Suprapubic skin (tissue), 4 donors: ENCODE measurements around the gene ZG16. TPM values are rescaled to one million over a fixed set of nuclear protein-coding genes. Genes with fewer than 3 reads are reported as not detected.
"Not testable (repeated sequence)": the region's sequence is repeated elsewhere in the genome, so short reads cannot be mapped to it uniquely, and the experiment has no call there.

Source experiments
- DNase-seq, 2 donors: peaks; one replicate each; pipeline ENCODE4 v3.0.0-alpha.2; 2019; ENCODE audit warnings: low spot score in 2 of 2
- H3K27ac ChIP-seq: fragments of 200-600 bp; sonication (generic); one replicate; pipeline ENCODE4 v1.5.1; 2019
- H3K27me3 ChIP-seq: fragments of 200-600 bp; sonication (generic); one replicate; pipeline ENCODE4 v1.5.1; 2019
- H3K36me3 ChIP-seq: fragments of 200-600 bp; sonication (generic); one replicate; pipeline ENCODE4 v1.5.1; 2019
- H3K4me1 ChIP-seq: fragments of 200-600 bp; sonication (generic); one replicate; pipeline ENCODE4 v1.5.1; 2019
- H3K4me3 ChIP-seq: fragments of 200-600 bp; sonication (generic); one replicate; pipeline ENCODE4 v1.5.1; 2019; ENCODE audit warnings: mild to moderate bottlenecking
- H3K9me3 ChIP-seq: fragments of 200-600 bp; sonication (generic); one replicate; pipeline ENCODE4 v1.5.1; 2019
- CTCF ChIP-seq, 2 donors: fragments of 200-600 bp in 1 of 2; fragments of 450-650 bp in 1 of 2; sonication (generic) in 1 of 2; IDR thresholded peaks; one replicate each; pipeline ENCODE4 v1.5.1; 2016 to 2019; ENCODE audit warnings: antibody characterized with exemption in 2 of 2, mild to moderate bottlenecking in 1 of 2, moderate library complexity in 1 of 2
- EP300 ChIP-seq: sonication (generic); formaldehyde crosslinking; IDR thresholded peaks from one replicate; pipeline ENCODE4 v1.6.1; 2017; ENCODE audit warnings: antibody characterized with exemption
- POLR2A ChIP-seq, 2 donors: fragments of 450-650 bp; IDR thresholded peaks; one replicate each; pipeline ENCODE4 v1.6.1; 2017; ENCODE audit warnings: antibody characterized with exemption in 2 of 2, mild to moderate bottlenecking in 2 of 2, moderate library complexity in 2 of 2
- POLR2AphosphoS5 ChIP-seq, 3 donors: sonication (generic); formaldehyde crosslinking; IDR thresholded peaks; one replicate each; pipeline ENCODE4 v1.6.1; 2017; ENCODE audit warnings: antibody characterized with exemption in 3 of 3
- WGBS: methylation state at CpG from one replicate; pipeline ENCODE4 v1.1.5; 2018; 5-methylcytosine and 5-hydroxymethylcytosine counted together
- total RNA-seq, 4 donors: library from RNA; depleted of rRNA; stranded (reverse); fragments of >200 nt; gene quantifications; one replicate each; pipeline ENCODE4 v1.1.0, GENCODE V29; 2016

ZG16 gene
- total RNA-seq: under 1 TPM in 1 of 4 donors, not detected in 3; 0.89 TPM

DNA sequence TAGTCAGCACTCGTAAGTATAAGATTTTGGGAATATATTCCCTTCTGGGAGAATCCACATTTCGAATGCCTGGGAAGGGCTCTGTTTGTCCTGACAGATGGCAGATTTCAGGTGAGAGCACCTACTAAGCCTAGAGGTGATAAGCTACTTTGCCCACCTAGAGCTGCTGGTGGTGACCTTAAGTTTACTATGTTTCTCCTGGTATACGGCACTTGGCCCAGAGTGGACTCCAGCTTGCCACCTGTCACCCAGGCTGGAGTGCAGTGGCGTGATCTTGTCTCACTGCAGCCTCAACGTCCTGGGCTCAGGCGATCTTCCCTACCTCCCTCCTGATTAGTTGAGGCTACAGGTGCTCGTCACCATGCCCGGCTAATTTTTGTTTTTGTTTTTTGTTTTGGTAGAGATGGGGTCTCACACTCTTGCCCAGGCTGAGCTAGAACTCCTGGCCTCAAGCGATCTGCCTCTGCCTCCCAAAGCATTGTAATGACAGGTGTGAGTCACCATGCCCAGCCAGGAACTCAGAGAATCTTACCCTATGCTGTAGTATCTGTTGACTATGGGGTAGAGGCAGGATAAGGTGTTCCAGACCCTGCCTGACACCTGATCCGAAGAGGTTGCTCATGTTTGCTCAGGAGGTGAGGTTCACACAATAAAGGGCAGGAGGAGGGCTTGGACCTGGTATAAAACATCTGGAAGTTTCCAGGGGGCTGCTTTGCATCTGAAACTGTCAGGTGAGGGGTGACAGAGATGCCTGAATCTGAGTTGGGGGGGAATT lies at the start of gene ZG16:
Gene ZG16, plus strand, starts transcription at position 681 of the 775 bp plus-strand sequence. CDS start 1,011 bp downstream, outside the sequence.
- H3K36me3 ChIP-seq: no peaks in the 10 kb centered on the region
- DNase-seq: no peak
- TF ChIP-seq CTCF (IDR thresholded peaks at IDR 0.05) (no peak), EP300 (no peak)
- H3K4me1 ChIP-seq: no peaks in the 10 kb centered on the region
- 88% methylated on average over 10 of the region's 10 CpGs for WGBS
- H3K27ac ChIP-seq: no peak within 1 kb of the TSS
- H3K4me3 ChIP-seq: no peak within 1 kb of the TSS
- H3K9me3 ChIP-seq: no peaks in the 10 kb centered on the region
- peaks cover 12% of the 10 kb centered on the region for H3K27me3 ChIP-seq

GRCh38 chr16:29729116-29729521 lies 48.9 kb upstream of the ZG16 start:
- H3K27me3 ChIP-seq: peaks cover 4% of the 10 kb centered on the region
- 17% methylated on average over 6 of the region's 6 CpGs for WGBS
- no peaks in the 10 kb centered on the region for H3K36me3 ChIP-seq
- no peak overlapping the region for H3K27ac ChIP-seq
- H3K4me1 ChIP-seq: no peaks in the 10 kb centered on the region
- no peak for DNase-seq
- no peaks in the 10 kb centered on the region for H3K9me3 ChIP-seq
- no peak overlapping the region for H3K4me3 ChIP-seq
- no peak for TF ChIP-seq POLR2A (IDR thresholded peaks at IDR 0.05)
- peak in 1 of 2 donors; percentile 27 for TF ChIP-seq CTCF (IDR thresholded peaks at IDR 0.05)

GRCh38 chr16:29730649-29731048 lies 47.4 kb upstream of the ZG16 start:
- Histone ChIP-seq H3K4me1 (no peaks in the 10 kb centered on the region), H3K27me3 (peaks cover 11% of the 10 kb centered on the region), H3K27ac (no peak overlapping the region), H3K9me3 (no peaks in the 10 kb centered on the region), H3K4me3 (no peak overlapping the region), H3K36me3 (no peaks in the 10 kb centered on the region)
- TF ChIP-seq POLR2AphosphoS5 (IDR thresholded peaks at IDR 0.05): no peak
- TF ChIP-seq POLR2A (IDR thresholded peaks at IDR 0.05): no peak
- no peak for TF ChIP-seq CTCF (IDR thresholded peaks at IDR 0.05)
- TF ChIP-seq EP300: no peak
- 78% methylated on average over 7 of the region's 7 CpGs for WGBS
- no peak for DNase-seq

- H3K9me3 ChIP-seq, H3K4me1 ChIP-seq, H3K27ac ChIP-seq, H3K36me3 ChIP-seq, H3K4me3 ChIP-seq, DNase-seq: not testable (repeated sequence)
- H3K27me3 ChIP-seq: peaks cover 11% of the 10 kb centered on the region
- 78% methylated on average over 13 of the region's 13 CpGs for WGBS
Observed at GRCh38 chr16:29731768-29732601, 46.1 kb upstream of the ZG16 start.

DNA sequence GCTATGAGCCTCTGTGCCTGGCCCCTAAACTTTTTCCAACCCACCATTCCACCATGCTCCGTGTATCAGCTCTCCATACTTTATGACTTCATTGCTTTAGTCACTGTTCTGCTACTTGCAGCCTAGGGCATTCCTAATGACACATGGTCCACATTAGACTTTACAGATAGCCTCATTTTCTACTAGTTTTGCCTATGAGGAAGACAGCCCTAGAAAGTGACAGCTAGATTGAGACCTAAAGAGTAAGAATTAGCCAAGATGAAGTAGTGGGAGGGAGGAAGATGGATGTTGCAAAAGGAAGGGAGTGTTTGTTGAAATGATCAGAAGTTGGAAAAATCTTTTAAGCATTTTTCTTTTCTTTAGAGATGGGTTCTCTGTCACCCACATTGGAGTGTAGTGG lies 43.3 kb upstream of the ZG16 start:
- Histone ChIP-seq H3K4me3 (no peak overlapping the region), H3K27me3 (peaks cover 11% of the 10 kb centered on the region), H3K27ac (no peak overlapping the region), H3K4me1 (no peaks in the 10 kb centered on the region), H3K9me3 (no peaks in the 10 kb centered on the region), H3K36me3 (no peaks in the 10 kb centered on the region)
- TF ChIP-seq EP300 (no peak), CTCF (IDR thresholded peaks at IDR 0.05) (no peak), POLR2AphosphoS5 (IDR thresholded peaks at IDR 0.05) (no peak), POLR2A (IDR thresholded peaks at IDR 0.05) (no peak)
- 70% methylated on average over 1 of the region's 1 CpG for WGBS
- no peak for DNase-seq
